Osteoblast (primary cell): ENCODE results near the gene IRX4. TPM values are rescaled to one million over a fixed set of nuclear protein-coding genes. Genes with fewer than 3 reads are reported as not detected.

Experiments used
- DNase-seq: peaks from one replicate; pipeline ENCODE4 v3.0.0; 2011; ENCODE audit warnings: low spot score, mixed read lengths; ENCODE audit not compliant: insufficient read length; ENCODE audit errors: missing footprints
- H2AFZ ChIP-seq: 2 replicates; pipeline ENCODE4 v1.6.0; 2011; ENCODE audit warnings: mild to moderate bottlenecking, low read length
- H3K27ac ChIP-seq: 2 replicates; pipeline ENCODE4 v1.5.1; 2011; ENCODE audit warnings: mild to moderate bottlenecking, low read depth, low read length, moderate library complexity
- H3K27me3 ChIP-seq: 2 replicates; pipeline ENCODE4 v1.6.0; 2012; ENCODE audit warnings: mild to moderate bottlenecking, control low read depth, inconsistent platforms, low read length, moderate library complexity; ENCODE audit not compliant: insufficient read depth
- H3K36me3 ChIP-seq: 2 replicates; pipeline ENCODE4 v1.5.1; 2011; ENCODE audit warnings: mild to moderate bottlenecking, low read length, control low read depth, moderate library complexity; ENCODE audit not compliant: insufficient read depth
- H3K4me1 ChIP-seq: 2 replicates; pipeline ENCODE4 v1.5.1; 2011; ENCODE audit warnings: mild to moderate bottlenecking, low read length, control low read depth, moderate library complexity; ENCODE audit not compliant: insufficient read depth
- H3K4me2 ChIP-seq: 2 replicates; pipeline ENCODE4 v1.6.0; 2011; ENCODE audit warnings: mild to moderate bottlenecking, low read length; ENCODE audit not compliant: insufficient read depth
- H3K4me3 ChIP-seq: fragments of 200-600 bp; sonication (generic); 3 replicates; pipeline ENCODE4 v1.5.1; 2012; ENCODE audit warnings: mild to moderate bottlenecking, low read length, inconsistent platforms; ENCODE audit not compliant: insufficient read depth
- H3K79me2 ChIP-seq: 2 replicates; pipeline ENCODE4 v1.6.0; 2012; ENCODE audit warnings: mild to moderate bottlenecking, low read length, control low read depth, inconsistent platforms; ENCODE audit not compliant: insufficient read depth
- H3K9me3 ChIP-seq: 2 replicates; pipeline ENCODE4 v1.5.1; 2011; ENCODE audit warnings: low read depth, low read length, control low read depth
- H4K20me1 ChIP-seq: 2 replicates; pipeline ENCODE4 v1.6.0; 2012; ENCODE audit warnings: mild to moderate bottlenecking, low read length, control low read depth; ENCODE audit not compliant: insufficient read depth
- CTCF ChIP-seq: IDR thresholded peaks from 2 replicates; pipeline ENCODE4 v1.5.1; 2011; ENCODE audit warnings: mild to moderate bottlenecking, low read depth, low read length, moderate library complexity; ENCODE audit errors: extremely low read depth
- total RNA-seq: library from RNA; depleted of rRNA; stranded (reverse); fragments of >200 nt; gene quantifications from 2 replicates; pipeline ENCODE4 v1.2.3, GENCODE V29; 2012

IRX4 gene
- total RNA-seq, 1 donor: not detected

GRCh38 chr5:1859099-1859498, 23.6 kb downstream of the IRX4 start:
- no peak for TF ChIP-seq CTCF
- Histone ChIP-seq H3K4me3 (no peak overlapping the region), H3K4me1 (no peaks in the 10 kb centered on the region), H3K27ac (no peak overlapping the region), H3K79me2 (no peaks in the 10 kb centered on the region), H4K20me1 (no peaks in the 10 kb centered on the region), H3K4me2 (no peak overlapping the region), H3K27me3 (peaks cover 8% of the 10 kb centered on the region), H2AFZ (no peak overlapping the region), H3K9me3 (no peaks in the 10 kb centered on the region), H3K36me3 (no peaks in the 10 kb centered on the region)
- no peak for DNase-seq

GRCh38 chr5:1858436-1858835, 24.3 kb downstream of the IRX4 start:
- peaks cover 5% of the 10 kb centered on the region for H3K27me3 ChIP-seq

GRCh38 chr5:1857256-1857600, 25.5 kb downstream of the IRX4 start:
- Histone ChIP-seq H3K27ac (no peak overlapping the region), H4K20me1 (no peaks in the 10 kb centered on the region), H3K79me2 (no peaks in the 10 kb centered on the region), H3K4me1 (no peaks in the 10 kb centered on the region), H3K4me2 (no peak overlapping the region), H2AFZ (no peak overlapping the region), H3K36me3 (no peaks in the 10 kb centered on the region), H3K9me3 (no peaks in the 10 kb centered on the region), H3K4me3 (no peak overlapping the region), H3K27me3 (peaks cover 9% of the 10 kb centered on the region)
- no peak for TF ChIP-seq CTCF
- no peak for DNase-seq

More at GRCh38 chr5:1858436-1858835, 24.3 kb downstream of the IRX4 start:
- Histone ChIP-seq H3K4me3 (no peak overlapping the region), H3K79me2 (no peaks in the 10 kb centered on the region), H4K20me1 (no peaks in the 10 kb centered on the region), H3K4me2 (no peak overlapping the region), H3K9me3 (no peaks in the 10 kb centered on the region), H2AFZ (no peak overlapping the region), H3K4me1 (no peaks in the 10 kb centered on the region), H3K27ac (no peak overlapping the region), H3K36me3 (no peaks in the 10 kb centered on the region)
- no peak for DNase-seq
- TF ChIP-seq CTCF: no peak

GRCh38 chr5:1856596-1857255, 26.0 kb downstream of the IRX4 start:
- peak overlapping the region; percentile 19 for H3K4me3 ChIP-seq

More at GRCh38 chr5:1856596-1857255, 26.0 kb downstream of the IRX4 start:
- Histone ChIP-seq H2AFZ (no peak overlapping the region), H3K79me2 (no peaks in the 10 kb centered on the region), H3K27ac (no peak overlapping the region), H4K20me1 (no peaks in the 10 kb centered on the region), H3K9me3 (no peaks in the 10 kb centered on the region), H3K36me3 (no peaks in the 10 kb centered on the region), H3K27me3 (peaks cover 12% of the 10 kb centered on the region), H3K4me2 (peak overlapping the region; percentile 32), H3K4me1 (no peaks in the 10 kb centered on the region)
- no peak for TF ChIP-seq CTCF
- no peak for DNase-seq
